ENCODE measurements around the gene SLCO2A1.

The SLCO2A1 gene

GRCh38 chr3:133998691-133999241 lies 31.0 kb downstream of the SLCO2A1 start:
- no peak for DNase-seq

GRCh38 chr3:133997871-133998635 lies 31.7 kb downstream of the SLCO2A1 start:
- DNase-seq, result no peak

- no peak for DNase-seq
Measured at GRCh38 chr3:133996996-133997395, 32.7 kb downstream of the SLCO2A1 start.

- no peak for DNase-seq
Measured at GRCh38 chr3:133996251-133996661, 33.5 kb downstream of the SLCO2A1 start.

- DNase-seq, result no peak
Measured at GRCh38 chr3:133995264-133995663, 34.5 kb downstream of the SLCO2A1 start.

GRCh38 chr3:133994166-133994890 lies 35.4 kb downstream of the SLCO2A1 start:
- no peak for DNase-seq

- no peak for DNase-seq
Measured at GRCh38 chr3:133992951-133993620, 36.6 kb downstream of the SLCO2A1 start.

GRCh38 chr3:133992381-133992780 lies 37.3 kb downstream of the SLCO2A1 start:
- DNase-seq, result no peak

GRCh38 chr3:133991637-133992036 lies 38.1 kb downstream of the SLCO2A1 start:
- no peak for DNase-seq

- DNase-seq, result no peak
Measured at GRCh38 chr3:133991209-133991608, 38.5 kb downstream of the SLCO2A1 start.

GRCh38 chr3:133989936-133990702 lies 39.6 kb downstream of the SLCO2A1 start:
- no peak for DNase-seq

- DNase-seq, result no peak
Measured at GRCh38 chr3:133988631-133989161, 41.0 kb downstream of the SLCO2A1 start.

GRCh38 chr3:133987948-133988484 lies 41.7 kb downstream of the SLCO2A1 start:
- no peak for DNase-seq

GRCh38 chr3:133987136-133987535 lies 42.6 kb downstream of the SLCO2A1 start:
- peak; percentile 6 for DNase-seq

GRCh38 chr3:133986311-133986710 lies 43.4 kb downstream of the SLCO2A1 start:
- peak; percentile 33 for DNase-seq

- DNase-seq, result no peak
Measured at GRCh38 chr3:133984975-133985374, 44.8 kb downstream of the SLCO2A1 start.

GRCh38 chr3:133983576-133984560 lies 45.9 kb downstream of the SLCO2A1 start:
- no peak for DNase-seq

- no peak for DNase-seq
Measured at GRCh38 chr3:133983126-133983525, 46.6 kb downstream of the SLCO2A1 start.

GRCh38 chr3:133980550-133980949 lies 49.2 kb downstream of the SLCO2A1 start:
- no peak for DNase-seq

- DNase-seq, result no peak
Measured at GRCh38 chr3:133980035-133980434, 49.7 kb downstream of the SLCO2A1 start.

GRCh38 chr3:133979553-133979952 lies 50.2 kb downstream of the SLCO2A1 start:
- DNase-seq, result peak; percentile 16
